ENCODE measurements around the gene SQSTM1.

DNA sequence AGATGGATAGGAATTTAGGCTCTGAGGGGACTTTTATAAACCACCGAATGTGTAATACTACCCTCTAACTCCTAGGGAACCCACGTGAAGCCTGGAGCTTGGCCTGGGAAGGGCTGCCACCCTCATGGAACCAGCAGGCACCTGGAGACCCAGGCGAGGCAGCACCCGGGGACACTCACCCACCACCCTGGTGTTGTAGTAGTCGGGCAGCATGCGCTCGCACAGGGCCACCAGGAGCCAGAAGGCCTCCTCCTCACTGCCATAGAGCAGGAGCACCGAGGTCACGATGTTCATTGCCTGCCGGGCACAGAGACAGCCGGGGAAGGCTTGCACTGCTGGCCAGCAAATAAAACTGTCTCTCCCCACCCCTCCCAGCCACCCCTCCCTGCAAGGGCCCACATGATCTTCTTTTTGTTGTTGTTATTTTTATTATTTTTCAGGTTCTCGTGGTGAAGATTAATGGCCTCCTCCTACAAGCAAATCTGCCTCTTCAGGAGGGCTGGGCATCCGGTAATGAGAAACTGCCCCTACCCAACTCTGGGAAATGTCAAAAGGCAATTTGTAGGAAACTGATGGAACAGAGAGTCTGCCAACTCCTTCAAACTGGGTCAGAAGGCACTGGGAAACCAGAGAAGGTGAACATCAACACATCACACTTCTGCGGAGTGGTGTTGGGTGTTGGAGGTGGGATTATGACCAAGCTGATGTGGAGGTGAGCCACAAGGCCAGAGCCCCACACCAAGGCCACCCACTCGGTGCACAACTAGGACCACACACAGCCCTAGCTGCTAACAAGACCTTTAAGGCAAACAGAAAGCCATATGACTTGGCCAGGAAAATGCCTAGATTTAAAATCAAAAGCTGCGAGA, 55.3 kb downstream of the SQSTM1 start:
- TF ChIP-seq, protein P1, sequence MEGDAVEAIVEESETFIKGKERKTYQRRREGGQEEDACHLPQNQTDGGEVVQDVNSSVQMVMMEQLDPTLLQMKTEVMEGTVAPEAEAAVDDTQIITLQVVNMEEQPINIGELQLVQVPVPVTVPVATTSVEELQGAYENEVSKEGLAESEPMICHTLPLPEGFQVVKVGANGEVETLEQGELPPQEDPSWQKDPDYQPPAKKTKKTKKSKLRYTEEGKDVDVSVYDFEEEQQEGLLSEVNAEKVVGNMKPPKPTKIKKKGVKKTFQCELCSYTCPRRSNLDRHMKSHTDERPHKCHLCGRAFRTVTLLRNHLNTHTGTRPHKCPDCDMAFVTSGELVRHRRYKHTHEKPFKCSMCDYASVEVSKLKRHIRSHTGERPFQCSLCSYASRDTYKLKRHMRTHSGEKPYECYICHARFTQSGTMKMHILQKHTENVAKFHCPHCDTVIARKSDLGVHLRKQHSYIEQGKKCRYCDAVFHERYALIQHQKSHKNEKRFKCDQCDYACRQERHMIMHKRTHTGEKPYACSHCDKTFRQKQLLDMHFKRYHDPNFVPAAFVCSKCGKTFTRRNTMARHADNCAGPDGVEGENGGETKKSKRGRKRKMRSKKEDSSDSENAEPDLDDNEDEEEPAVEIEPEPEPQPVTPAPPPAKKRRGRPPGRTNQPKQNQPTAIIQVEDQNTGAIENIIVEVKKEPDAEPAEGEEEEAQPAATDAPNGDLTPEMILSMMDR (conservative IDR thresholded peaks at IDR 0.05; ENCODE audit: low read depth, low read length), result no peak
- TF ChIP-seq EZH2 (IDR thresholded peaks at IDR 0.05; ENCODE audit: borderline replicate concordance, low read depth, low read length, poor library complexity, severe bottlenecking), result no peak

Data from A673 (cell line).